Fibroblast of lung (primary cell): ENCODE data around the gene SUGCT.

ENCODE experiments used
- CTCF ChIP-seq, 2 donors: IDR thresholded peaks in 1 of 2; conservative IDR thresholded peaks in 1 of 2; 1 replicate in 1 of 2; 2 replicates in 1 of 2; pipeline ENCODE4 v1.5.1; 2011 to 2012; ENCODE audit warnings: low read length in 2 of 2, control low read depth in 1 of 2, inconsistent platforms in 1 of 2, low read depth in 1 of 2, mild to moderate bottlenecking in 1 of 2
- EZH2 ChIP-seq: IDR thresholded peaks from 2 replicates; pipeline ENCODE4 v1.5.1; 2012; ENCODE audit warnings: low read length, control low read depth, mild to moderate bottlenecking; ENCODE audit errors: missing control alignments

DNA sequence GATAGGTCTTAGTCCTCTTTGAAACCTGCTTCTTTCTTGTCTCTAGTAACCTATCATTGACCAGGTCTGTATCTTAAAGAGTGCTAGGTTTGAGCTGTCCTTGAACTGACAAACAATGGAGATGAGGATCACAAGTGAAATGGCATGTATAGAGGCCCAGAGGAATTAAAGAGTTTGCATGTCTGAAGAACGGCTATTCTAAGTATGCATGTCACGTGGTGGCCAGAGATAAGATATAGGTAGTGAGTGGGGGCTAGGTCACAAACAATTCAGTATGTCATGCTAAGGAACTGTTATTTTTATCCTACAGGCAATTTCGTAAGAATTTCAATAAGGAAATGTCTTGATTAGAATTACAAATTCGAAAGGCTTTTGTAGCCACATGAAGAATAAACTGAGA is 95.3 kb downstream of the SUGCT start:
- TF ChIP-seq CTCF (conservative IDR thresholded peaks at IDR 0.05 in 1 of 2, IDR thresholded peaks at IDR 0.05 in 1 of 2; ENCODE audit: low read depth in 1 of 2, low read length in 2 of 2) = no peak
- no peak for TF ChIP-seq EZH2
